LNCAP (cell line): ENCODE results near the gene SOX6.

Experiments used
- TF ChIP-seq, protein P1 (sequence below): fragments of 450-650 bp; IDR thresholded peaks from 2 replicates; pipeline ENCODE4 v1.5.1; 2017; ENCODE audit warnings: mild to moderate bottlenecking

Gene SOX6

DNA sequence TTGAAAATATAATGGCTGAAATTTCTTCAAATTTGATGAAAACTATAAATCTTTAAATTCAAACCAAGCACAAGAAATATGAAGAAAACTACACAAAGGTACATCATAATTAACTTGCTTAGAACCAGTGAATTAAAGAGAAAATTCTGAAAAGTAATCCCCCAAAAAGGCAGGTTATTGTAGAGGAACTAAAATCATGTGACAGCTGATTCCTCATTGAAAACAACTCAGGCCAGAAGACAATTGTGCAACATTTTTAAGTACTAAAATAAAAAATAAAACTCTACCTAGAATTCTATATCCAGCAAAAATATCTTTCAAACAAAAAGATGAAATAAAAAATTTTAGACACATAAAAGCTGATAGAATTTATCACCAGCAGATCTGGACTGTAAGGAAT is 90.3 kb downstream of the SOX6 start:
- TF ChIP-seq, protein P1, sequence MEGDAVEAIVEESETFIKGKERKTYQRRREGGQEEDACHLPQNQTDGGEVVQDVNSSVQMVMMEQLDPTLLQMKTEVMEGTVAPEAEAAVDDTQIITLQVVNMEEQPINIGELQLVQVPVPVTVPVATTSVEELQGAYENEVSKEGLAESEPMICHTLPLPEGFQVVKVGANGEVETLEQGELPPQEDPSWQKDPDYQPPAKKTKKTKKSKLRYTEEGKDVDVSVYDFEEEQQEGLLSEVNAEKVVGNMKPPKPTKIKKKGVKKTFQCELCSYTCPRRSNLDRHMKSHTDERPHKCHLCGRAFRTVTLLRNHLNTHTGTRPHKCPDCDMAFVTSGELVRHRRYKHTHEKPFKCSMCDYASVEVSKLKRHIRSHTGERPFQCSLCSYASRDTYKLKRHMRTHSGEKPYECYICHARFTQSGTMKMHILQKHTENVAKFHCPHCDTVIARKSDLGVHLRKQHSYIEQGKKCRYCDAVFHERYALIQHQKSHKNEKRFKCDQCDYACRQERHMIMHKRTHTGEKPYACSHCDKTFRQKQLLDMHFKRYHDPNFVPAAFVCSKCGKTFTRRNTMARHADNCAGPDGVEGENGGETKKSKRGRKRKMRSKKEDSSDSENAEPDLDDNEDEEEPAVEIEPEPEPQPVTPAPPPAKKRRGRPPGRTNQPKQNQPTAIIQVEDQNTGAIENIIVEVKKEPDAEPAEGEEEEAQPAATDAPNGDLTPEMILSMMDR: no peak

DNA sequence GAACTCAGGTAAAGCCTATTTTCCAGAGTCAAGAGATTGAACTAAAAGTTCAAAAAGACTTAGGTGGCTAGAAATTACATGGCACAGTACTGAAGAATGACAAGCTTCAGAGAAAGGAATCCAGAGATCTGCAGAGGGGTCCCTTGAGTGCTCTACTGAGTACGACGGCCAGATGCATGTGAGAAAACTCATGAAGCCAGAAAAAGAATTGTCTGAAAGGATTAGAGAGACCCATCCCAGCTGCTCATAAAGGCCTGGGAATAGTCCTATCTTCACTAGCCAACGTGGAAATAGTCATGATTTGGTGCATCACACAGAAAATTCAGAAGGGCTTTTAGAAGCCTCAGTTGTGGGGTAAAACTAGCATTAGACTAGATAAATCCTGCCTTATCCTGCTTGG is 91.3 kb downstream of the SOX6 start:
- TF ChIP-seq, protein P1: no peak

DNA sequence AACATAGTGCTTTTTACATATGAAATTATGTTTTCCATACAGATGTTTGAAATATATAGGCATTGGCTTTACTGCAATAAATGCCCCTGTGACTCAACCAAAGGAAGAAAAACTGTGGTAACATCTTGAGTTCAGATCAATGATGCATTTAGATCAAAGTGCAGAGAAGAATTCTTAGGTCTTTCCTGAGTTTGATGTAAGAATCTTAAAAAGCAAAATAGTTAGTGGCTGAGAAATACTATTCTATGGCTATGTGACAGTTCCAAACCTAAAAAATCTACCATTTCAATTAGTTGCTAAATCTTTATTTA is 93.7 kb downstream of the SOX6 start:
- TF ChIP-seq, protein P1: no peak

DNA sequence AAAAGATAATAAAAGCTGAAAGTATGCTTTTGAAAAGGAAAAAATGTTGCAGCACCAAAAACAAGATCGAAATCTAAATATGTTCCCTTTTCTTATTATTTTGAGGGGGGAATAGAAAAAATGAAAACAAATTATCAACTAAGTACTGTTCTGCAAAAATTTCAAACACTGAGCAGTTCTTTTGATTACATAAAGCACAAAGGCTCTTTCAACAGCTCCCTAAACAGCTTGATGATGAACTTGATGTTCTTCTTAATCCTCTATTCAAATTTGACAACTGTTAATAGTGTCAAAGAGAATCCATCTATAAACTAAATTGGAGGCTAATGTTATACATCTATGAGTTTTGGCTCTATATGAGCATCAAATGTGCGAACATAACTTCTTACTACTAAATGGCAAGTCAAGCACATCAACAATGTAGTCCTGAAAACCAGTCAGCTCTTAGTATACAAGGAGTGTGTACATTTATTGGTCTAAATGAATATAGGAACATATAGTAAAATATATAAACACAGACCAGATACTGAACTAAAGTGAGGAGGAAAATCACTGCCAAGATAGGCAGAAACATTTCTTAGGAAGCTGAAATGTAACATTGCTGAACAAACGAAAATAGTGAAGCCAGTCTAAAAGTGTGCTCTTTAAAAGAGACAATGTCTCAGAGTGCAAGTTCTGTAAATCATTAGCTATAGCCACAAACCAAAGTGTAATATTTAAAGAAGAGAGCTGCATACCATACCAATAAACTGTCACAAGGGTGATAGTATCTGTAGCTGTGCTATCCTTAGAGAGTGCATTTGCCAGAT is 94.3 kb downstream of the SOX6 start:
- TF ChIP-seq, protein P1: no peak

DNA sequence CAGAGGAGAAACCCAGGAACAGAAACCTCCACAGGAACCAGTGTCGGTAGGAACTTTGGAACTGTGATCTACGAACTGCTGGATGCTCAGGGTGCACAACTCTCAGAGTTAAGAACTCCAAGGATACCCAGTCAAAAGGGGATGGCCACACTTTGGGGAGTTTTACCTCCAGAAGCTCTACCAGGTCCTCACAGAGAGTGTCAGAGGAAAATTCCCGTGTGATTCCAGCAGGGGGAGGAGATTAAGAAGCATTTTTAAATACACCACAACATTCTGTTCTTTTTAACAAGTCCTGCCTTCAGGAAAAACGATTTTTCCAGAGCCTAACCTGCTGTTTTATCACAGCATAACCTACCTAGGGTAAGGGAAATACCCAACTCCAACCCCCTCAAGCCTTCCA is 104.0 kb downstream of the SOX6 start:
- TF ChIP-seq, protein P1: peak; percentile 31; the same call in 1 of the 2 replicates

DNA sequence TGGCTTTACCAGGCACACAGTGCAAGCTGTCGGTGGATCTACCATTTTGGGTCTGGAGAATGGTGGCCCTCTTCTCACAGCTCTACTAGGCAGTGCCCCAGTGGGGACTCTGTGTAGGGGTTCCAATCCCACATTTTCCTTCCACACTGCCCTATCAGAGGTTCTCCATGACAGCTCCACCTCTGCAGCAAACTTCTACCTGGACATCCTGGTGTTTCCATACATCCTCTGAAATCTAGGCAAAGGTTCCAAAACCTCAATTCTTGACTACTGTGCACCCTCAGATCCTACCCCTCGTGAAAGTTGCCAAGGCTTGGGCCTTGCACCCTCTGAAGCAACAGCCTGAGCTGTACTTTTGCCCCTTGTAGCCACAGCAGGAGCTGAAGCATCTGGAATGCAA is 108.1 kb downstream of the SOX6 start:
- TF ChIP-seq, protein P1: no peak

DNA sequence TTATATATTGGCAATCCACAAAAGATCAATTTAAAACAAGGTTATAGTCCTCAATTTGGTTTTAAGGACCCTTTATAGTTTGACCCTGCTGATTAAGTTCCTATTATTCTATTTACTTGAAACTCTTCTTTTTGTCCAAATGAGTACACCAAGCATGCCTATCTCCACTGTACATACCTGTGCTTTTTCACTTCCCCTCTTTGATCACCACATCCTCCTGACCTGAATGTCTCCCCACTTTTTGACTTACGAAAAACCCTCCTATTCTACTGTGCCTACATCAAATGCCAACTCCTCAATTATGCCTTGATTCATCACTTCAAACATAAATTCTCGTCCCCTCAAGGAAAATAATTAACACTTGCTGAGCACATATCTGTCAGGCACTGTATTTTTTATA is 113.5 kb downstream of the SOX6 start:
- TF ChIP-seq, protein P1: no peak

DNA sequence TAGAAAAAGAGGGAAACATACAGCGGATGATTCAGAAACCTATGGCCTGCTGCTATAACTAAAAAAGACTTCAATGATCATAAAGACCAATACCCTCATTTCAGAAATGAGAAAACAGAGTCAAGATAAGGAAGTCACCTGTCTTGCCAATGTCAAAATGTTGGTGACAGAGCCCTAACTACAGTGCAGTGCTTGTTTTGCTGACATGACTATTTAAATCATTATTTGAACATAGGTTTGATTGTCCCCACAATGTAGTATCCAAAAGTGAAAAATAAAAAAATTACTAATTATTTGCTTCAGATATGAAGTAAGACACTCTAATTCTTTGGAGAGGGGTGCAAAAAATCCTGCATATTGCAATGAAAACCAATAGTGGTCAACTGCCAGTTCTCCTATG is 115.7 kb downstream of the SOX6 start:
- TF ChIP-seq, protein P1: no peak
